ENCODE results near the gene PODNL1. TPM values are rescaled to one million over a fixed set of nuclear protein-coding genes. Genes with fewer than 3 reads are reported as not detected.

Gene PODNL1
- total and polyA plus RNA-seq, 2 of the 8 experiments (the other 6 are each of a cell fraction or from before 2014, with no cell fraction given) = 1.0 to 1.5 TPM

DNA sequence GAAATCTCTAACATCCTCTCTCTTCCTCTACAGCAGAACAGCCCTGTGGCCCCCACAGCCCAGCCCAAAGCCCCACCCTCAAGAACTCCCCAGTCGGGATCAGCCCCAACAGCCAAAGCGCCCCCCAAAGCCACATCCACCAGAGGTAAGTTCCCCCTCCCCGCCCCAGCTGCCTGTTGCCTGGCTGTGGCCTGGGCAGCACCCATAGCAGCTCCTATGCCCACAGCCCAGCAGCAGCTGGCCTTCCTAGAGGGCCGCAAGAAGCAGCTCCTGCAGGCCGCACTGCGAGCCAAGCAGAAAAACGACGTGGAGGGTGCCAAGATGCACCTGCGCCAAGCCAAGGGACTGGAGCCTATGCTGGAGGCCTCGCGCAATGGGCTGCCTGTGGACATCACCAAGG is 17.7 kb downstream of the PODNL1 start (continued):
- TF ChIP-seq CHD7 (IDR thresholded peaks at IDR 0.05; ENCODE audit: insufficient replicate concordance, low read length) (no peak), CTCF (IDR thresholded peaks at IDR 0.05; ENCODE audit: control extremely low read depth in 1 of 3, insufficient read depth in 1 of 3, low read depth in 1 of 3, low read length in 3 of 3) (no peak), YY1 (IDR thresholded peaks at IDR 0.05; ENCODE audit: low read depth, low read length) (no peak), RXRA (IDR thresholded peaks at IDR 0.05; ENCODE audit: insufficient read depth, low read depth, low read length) (no peak), SP1 (IDR thresholded peaks at IDR 0.05; ENCODE audit: low read depth, low read length) (no peak)

Data from H1 (cell line).